SU-DHL-6 (cell line): ENCODE data around the gene TRIP10.
"Not testable (repeated sequence)": the region's sequence is repeated elsewhere in the genome, so short reads cannot be mapped to it uniquely, and the experiment has no call there.

Experiments
- H2AFZ ChIP-seq: fragments of 200-600 bp; sonication (generic); 2 replicates; pipeline ENCODE4 v1.6.1; 2014; ENCODE audit warnings: low read depth, mild to moderate bottlenecking, moderate library complexity, mixed read lengths, antibody characterized with exemption, low read length; ENCODE audit not compliant: severe bottlenecking
- H3F3A ChIP-seq: fragments of 200-600 bp; shearing (Covaris generic); 2 replicates; pipeline ENCODE4 v1.6.0; 2016; ENCODE audit warnings: antibody characterized with exemption, mild to moderate bottlenecking; ENCODE audit not compliant: insufficient read depth
- H3K27ac ChIP-seq: fragments of 200-600 bp; sonication (generic); 2 replicates; pipeline ENCODE4 v1.5.1; 2016; ENCODE audit warnings: low read depth, mild to moderate bottlenecking, low read length, moderate library complexity, mixed read lengths
- H3K27me3 ChIP-seq: fragments of 200-600 bp; sonication (generic), shearing (Covaris generic); 2 replicates; pipeline ENCODE4 v1.6.0; 2014; ENCODE audit warnings: mild to moderate bottlenecking, low read length
- H3K36me3 ChIP-seq: fragments of 200-600 bp; sonication (generic); 2 replicates; pipeline ENCODE4 v1.6.1; 2014; ENCODE audit warnings: mild to moderate bottlenecking, low read length, mixed read lengths
- H3K4me2 ChIP-seq: fragments of 300-600, 200-600 bp; shearing (Covaris generic), sonication (generic); 2 replicates; pipeline ENCODE4 v1.6.0; 2014; ENCODE audit warnings: low read length, low read depth, mild to moderate bottlenecking; ENCODE audit not compliant: poor library complexity, severe bottlenecking
- H3K4me3 ChIP-seq: fragments of 200-600 bp; sonication (generic); 2 replicates; pipeline ENCODE4 v1.5.1; 2014; ENCODE audit warnings: antibody characterized with exemption, low read length, mild to moderate bottlenecking, mixed read lengths; ENCODE audit not compliant: insufficient read depth, poor library complexity, severe bottlenecking
- H3K79me2 ChIP-seq: fragments of 200-600 bp; sonication (generic); 2 replicates; pipeline ENCODE4 v1.6.1; 2014; ENCODE audit warnings: mild to moderate bottlenecking, low read length, moderate library complexity; ENCODE audit not compliant: insufficient read depth
- H3K9ac ChIP-seq: fragments of 200-600 bp; sonication (generic); 2 replicates; pipeline ENCODE4 v1.7.0; 2014; ENCODE audit warnings: mild to moderate bottlenecking, low read length
- H3K9me2 ChIP-seq: fragments of 200-600 bp; sonication (generic); replicated peaks from 2 replicates; pipeline ENCODE4 v1.6.1; 2014; ENCODE audit warnings: low read length; ENCODE audit not compliant: insufficient read depth
- H3K9me3 ChIP-seq: fragments of 200-600 bp; sonication (generic); 2 replicates; pipeline ENCODE4 v1.6.1; 2014; ENCODE audit warnings: low read length, mixed read lengths; ENCODE audit not compliant: insufficient read depth
- H4K20me1 ChIP-seq: fragments of 200-600 bp; sonication (generic); 2 replicates; pipeline ENCODE4 v1.6.1; 2014; ENCODE audit warnings: low read depth, mild to moderate bottlenecking, antibody characterized with exemption, low read length, moderate library complexity, mixed read lengths
- CTCF ChIP-seq: fragments of 200-600 bp; sonication (generic); IDR thresholded peaks from one replicate; pipeline ENCODE4 v1.5.1; 2017; ENCODE audit warnings: antibody characterized with exemption, mild to moderate bottlenecking, low read length, moderate library complexity; ENCODE audit not compliant: insufficient read depth, poor library complexity, severe bottlenecking
- EZH2phosphoT487 ChIP-seq: fragments of 200-600 bp; sonication (generic), shearing (Covaris generic); conservative IDR thresholded peaks from 2 replicates; pipeline ENCODE4 v1.6.1; 2018; ENCODE audit warnings: mild to moderate bottlenecking, antibody characterized with exemption, low read length, moderate library complexity, mixed read lengths

The TRIP10 gene

DNA sequence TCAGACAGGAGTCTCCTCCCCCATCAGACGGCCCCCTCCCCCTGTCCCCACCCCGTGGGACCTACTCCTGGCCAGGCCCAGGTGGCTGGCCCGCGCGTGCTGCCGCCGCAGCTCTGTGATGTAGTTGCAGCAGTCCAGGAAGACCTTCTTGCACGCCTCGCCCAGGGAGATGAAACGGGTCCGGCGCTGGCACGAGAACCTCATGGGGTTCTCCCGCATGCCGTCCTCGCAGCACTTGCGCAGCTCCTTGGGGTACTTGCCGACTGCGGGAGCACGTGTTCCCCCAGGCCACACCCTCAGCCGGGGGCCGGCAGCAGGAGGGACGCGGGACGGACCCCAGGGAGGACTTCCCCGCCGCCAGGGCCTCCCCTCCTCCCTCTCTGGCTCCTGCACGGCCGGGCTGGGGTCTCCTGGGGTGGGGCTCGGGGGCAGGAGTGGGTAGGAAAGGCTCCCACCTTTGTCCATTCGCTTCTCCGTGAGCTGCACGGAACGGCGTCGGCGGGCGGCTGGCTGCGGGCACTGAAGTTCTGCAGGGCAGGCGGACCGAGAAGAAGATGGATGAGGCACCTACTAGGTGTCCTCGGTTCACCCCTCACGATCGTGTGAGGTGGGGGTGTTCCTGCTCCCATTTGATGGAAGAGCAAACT, 32.3 kb upstream of the TRIP10 start:
- TF ChIP-seq CTCF: no peak
- no peaks in the 10 kb centered on the region for H4K20me1 ChIP-seq
- no peak overlapping the region for H2AFZ ChIP-seq
- no peak overlapping the region for H3K9ac ChIP-seq
- H3K4me2 ChIP-seq: no peak overlapping the region
- H3F3A ChIP-seq: no peaks in the 10 kb centered on the region
- no peak overlapping the region for H3K27ac ChIP-seq
- H3K9me2 ChIP-seq: no peaks in the 10 kb centered on the region
- no peaks in the 10 kb centered on the region for H3K27me3 ChIP-seq
- H3K79me2 ChIP-seq: no peaks in the 10 kb centered on the region
- no peaks in the 10 kb centered on the region for H3K36me3 ChIP-seq
- no peaks in the 10 kb centered on the region for H3K9me3 ChIP-seq
- no peak overlapping the region for H3K4me3 ChIP-seq

- Histone ChIP-seq H3K4me3 (no peak overlapping the region), H2AFZ (no peak overlapping the region), H4K20me1 (no peaks in the 10 kb centered on the region), H3K9me3 (no peaks in the 10 kb centered on the region), H3K36me3 (no peaks in the 10 kb centered on the region), H3K27ac (no peak overlapping the region), H3K27me3 (no peaks in the 10 kb centered on the region), H3K79me2 (no peaks in the 10 kb centered on the region), H3F3A (no peaks in the 10 kb centered on the region), H3K9ac (no peak overlapping the region), H3K4me2 (no peak overlapping the region), H3K9me2 (no peaks in the 10 kb centered on the region)
- TF ChIP-seq EZH2phosphoT487 (no peak), CTCF (no peak)
These were observed 31.8 kb upstream of the TRIP10 start for GRCh38 chr19:6707658-6708018.

- Histone ChIP-seq H3K9me3 (no peaks in the 10 kb centered on the region), H3K36me3 (no peaks in the 10 kb centered on the region), H2AFZ (no peak overlapping the region), H3F3A (no peaks in the 10 kb centered on the region), H4K20me1 (no peaks in the 10 kb centered on the region), H3K27me3 (no peaks in the 10 kb centered on the region), H3K4me3 (no peak overlapping the region), H3K27ac (no peak overlapping the region), H3K79me2 (no peaks in the 10 kb centered on the region), H3K9me2 (no peaks in the 10 kb centered on the region), H3K4me2 (no peak overlapping the region), H3K9ac (no peak overlapping the region)
- TF ChIP-seq CTCF: no peak
- no peak for TF ChIP-seq EZH2phosphoT487
These were observed 31.1 kb upstream of the TRIP10 start for GRCh38 chr19:6708346-6708745.

- not testable (repeated sequence) for H3K9me3 ChIP-seq, H3K79me2 ChIP-seq, H3K9ac ChIP-seq, H3F3A ChIP-seq, H3K9me2 ChIP-seq, H4K20me1 ChIP-seq, H2AFZ ChIP-seq, H3K36me3 ChIP-seq, H3K4me2 ChIP-seq, H3K27ac ChIP-seq, H3K4me3 ChIP-seq, H3K27me3 ChIP-seq
These were observed 30.6 kb upstream of the TRIP10 start for GRCh38 chr19:6708913-6709312.
